OCI-LY7 (cell line): Measurements from ENCODE around the gene FOLR2. TPM values are rescaled to one million over a fixed set of nuclear protein-coding genes. Genes with fewer than 3 reads are reported as not detected.

Source experiments
- BruUV-seq: library from RNA; stranded (reverse); fragments of 400-500 nt; replicated peaks from 2 replicates; lab custom pipeline; 2021; lab: Mats Ljungman, UMichigan
- CTCF ChIA-PET: fragments of 300-600 bp; sonication (Branson Sonifier 250); formaldehyde crosslinking; loops from one replicate; lab custom pipeline; 2022; ENCODE audit warnings: antibody characterized with exemption; ENCODE audit not compliant: unreplicated experiment; lab: Charles Lee
- POLR2A ChIA-PET: fragments of 300-600 bp; sonication (Branson Sonifier 250); formaldehyde crosslinking; loops from one replicate; lab custom pipeline; 2022; ENCODE audit warnings: antibody characterized with exemption; lab: Charles Lee
- DNase-seq: peaks from one replicate; pipeline ENCODE4 v3.0.0-alpha.2; 2015; ENCODE audit warnings: low spot score
- H2AFZ ChIP-seq: fragments of 200-600 bp; sonication (generic), shearing (Covaris generic); 2 replicates; pipeline ENCODE4 v1.6.1; 2014; ENCODE audit warnings: mild to moderate bottlenecking, antibody characterized with exemption, low read length, moderate library complexity
- H3K27ac ChIP-seq: fragments of 200-600 bp; sonication (generic); 2 replicates; pipeline ENCODE4 v1.5.1; 2014; ENCODE audit warnings: mixed run types, low read depth, mild to moderate bottlenecking, moderate library complexity, low read length, inconsistent platforms; ENCODE audit not compliant: poor library complexity, severe bottlenecking
- H3K36me3 ChIP-seq: fragments of 200-600 bp; sonication (generic); 2 replicates; pipeline ENCODE4 v1.6.1; 2014; ENCODE audit warnings: mild to moderate bottlenecking, antibody characterized with exemption, low read length, moderate library complexity, mixed read lengths; ENCODE audit not compliant: insufficient read depth
- H3K4me1 ChIP-seq: fragments of 200-600 bp; sonication (generic); 2 replicates; pipeline ENCODE4 v1.5.1; 2014; ENCODE audit warnings: mild to moderate bottlenecking, low read length; ENCODE audit not compliant: insufficient read depth, poor library complexity, severe bottlenecking
- H3K4me2 ChIP-seq: fragments of 200-600 bp; sonication (generic); 2 replicates; pipeline ENCODE4 v1.6.1; 2014; ENCODE audit warnings: mild to moderate bottlenecking, low read length
- H3K4me3 ChIP-seq: fragments of 200-600 bp; sonication (generic); 2 replicates; pipeline ENCODE4 v1.5.1; 2014; ENCODE audit warnings: mild to moderate bottlenecking, low read depth, low read length; ENCODE audit not compliant: poor library complexity, severe bottlenecking
- H3K79me2 ChIP-seq: fragments of 200-600 bp; sonication (generic); 2 replicates; pipeline ENCODE4 v1.6.1; 2016; ENCODE audit warnings: low read depth, mild to moderate bottlenecking, low read length, moderate library complexity, mixed read lengths; ENCODE audit not compliant: insufficient read depth
- H3K9me2 ChIP-seq: fragments of 200-600 bp; sonication (generic); 2 replicates; pipeline ENCODE4 v1.6.1; 2016; ENCODE audit warnings: mild to moderate bottlenecking, low read length, mixed read lengths; ENCODE audit not compliant: insufficient read depth
- H3K9me3 ChIP-seq: fragments of 200-600 bp; sonication (generic); 2 replicates; pipeline ENCODE4 v1.6.1; 2014; ENCODE audit warnings: mild to moderate bottlenecking, mixed run types, low read length, mixed read lengths
- H4K20me1 ChIP-seq: fragments of 200-600 bp; sonication (generic); 2 replicates; pipeline ENCODE4 v1.6.1; 2014; ENCODE audit warnings: mild to moderate bottlenecking, antibody characterized with exemption, low read length, moderate library complexity, mixed read lengths; ENCODE audit not compliant: insufficient read depth
- CTCF ChIP-seq: fragments of 200-600 bp; sonication (generic); conservative IDR thresholded peaks from 2 replicates; pipeline ENCODE4 v1.5.1; 2014; ENCODE audit warnings: mild to moderate bottlenecking, antibody characterized with exemption, low read length, moderate library complexity, mixed read lengths
- EZH2phosphoT487 ChIP-seq: fragments of 200-600 bp; sonication (generic); IDR thresholded peaks from 2 replicates; pipeline ENCODE4 v1.6.1; 2018; ENCODE audit warnings: low read depth, borderline replicate concordance, mild to moderate bottlenecking, mixed run types, antibody characterized with exemption, low read length, moderate library complexity, mixed read lengths
- intact Hi-C: fragments of 100-400 bp; cut with micrococcal nuclease; formaldehyde crosslinking; loops from one replicate; pipeline ENCODE4 v1.10.0; 2022; ENCODE audit not compliant: unreplicated experiment
- total RNA-seq, 2 experiments: library from RNA; depleted of rRNA in 1 of 2; stranded (reverse); fragments of >200 nt in 1 of 2; shearing (Covaris generic) in 1 of 2; gene quantifications; 2 replicates each; pipeline ENCODE4 v1.2.3, GENCODE V29; 2014 to 2022

Gene FOLR2
- total RNA-seq, 2 experiments from 2014 or later: 12.8 to 14.4 TPM

GRCh38 chr11:72218251-72218745 lies 1.7 kb downstream of the FOLR2 start:
- intact Hi-C loops: no loop called here
- no peak overlapping the region for H3K4me2 ChIP-seq
- peaks cover 10% of the 10 kb centered on the region; the same call in 1 of the 2 replicates for H3K79me2 ChIP-seq
- H3K36me3 ChIP-seq: no peaks in the 10 kb centered on the region
- POLR2A ChIA-PET: no interaction called here
- CTCF ChIA-PET: no interaction called here
- no peak overlapping the region for H2AFZ ChIP-seq
- no peak for TF ChIP-seq EZH2phosphoT487
- no TSS peak for BruUV-seq
- H3K4me3 ChIP-seq: no peak overlapping the region
- no peaks in the 10 kb centered on the region for H3K9me2 ChIP-seq
- H4K20me1 ChIP-seq: no peaks in the 10 kb centered on the region
- no peak overlapping the region for H3K27ac ChIP-seq
- no peak for DNase-seq
- H3K9me3 ChIP-seq: 0 out of 2 replicates have a peak, but pooled peaks cover 6% of the 10 kb centered on the region
- H3K4me1 ChIP-seq: peaks cover 33% of the 10 kb centered on the region

DNA sequence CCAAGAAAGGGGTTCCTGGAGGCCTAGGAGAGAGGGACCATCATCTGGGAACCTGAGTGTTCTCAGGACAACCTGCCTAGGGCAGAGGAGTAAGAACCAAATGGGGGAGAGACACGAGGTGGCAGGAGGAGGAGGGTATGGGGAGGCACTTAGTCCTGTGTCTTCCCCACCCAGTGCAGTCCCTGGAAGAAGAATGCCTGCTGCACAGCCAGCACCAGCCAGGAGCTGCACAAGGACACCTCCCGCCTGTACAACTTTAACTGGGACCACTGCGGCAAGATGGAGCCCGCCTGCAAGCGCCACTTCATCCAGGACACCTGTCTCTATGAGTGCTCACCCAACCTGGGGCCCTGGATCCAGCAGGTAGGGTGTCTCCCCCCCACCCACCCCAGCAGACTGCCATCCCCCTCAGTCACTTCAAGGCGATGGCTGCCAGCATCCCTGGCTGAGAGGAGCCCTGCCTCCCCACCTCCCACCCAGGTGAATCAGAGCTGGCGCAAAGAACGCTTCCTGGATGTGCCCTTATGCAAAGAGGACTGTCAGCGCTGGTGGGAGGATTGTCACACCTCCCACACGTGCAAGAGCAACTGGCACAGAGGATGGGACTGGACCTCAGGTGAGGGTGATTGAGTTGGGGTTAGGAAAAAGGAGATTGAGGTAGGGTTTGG lies 4.2 kb downstream of the FOLR2 start:
- peaks cover 38% of the 10 kb centered on the region for H3K4me1 ChIP-seq
- peak; percentile 65 for DNase-seq
- H3K79me2 ChIP-seq: peaks cover 24% of the 10 kb centered on the region; the same call in 1 of the 2 replicates
- peak overlapping the region; percentile 84 for H2AFZ ChIP-seq
- H3K9me2 ChIP-seq: no peaks in the 10 kb centered on the region
- H4K20me1 ChIP-seq: no peaks in the 10 kb centered on the region
- ChIA-PET CTCF (interaction anchor here (0.6 kb wide), 2 partner anchors 10 to 565 kb away, joined by 3 read pairs; no protein-coding TSS in a partner anchor), POLR2A (interaction anchor here (1.3 kb wide), 1 partner anchor 13 kb away, joined by 4 read pairs; no protein-coding TSS in a partner anchor)
- no peaks in the 10 kb centered on the region for H3K36me3 ChIP-seq
- peak overlapping the region; percentile 77 for H3K4me3 ChIP-seq
- no TSS peak for BruUV-seq
- no peaks in the 10 kb centered on the region for H3K9me3 ChIP-seq
- H3K4me2 ChIP-seq: peak overlapping the region; percentile 91
- TF ChIP-seq CTCF: no peak
- TF ChIP-seq EZH2phosphoT487: no peak
- intact Hi-C loops: loop anchor here (5.0 kb wide), 3 partner anchors 211 to 931 kb away; partner anchors contain the start of gene CLPB
- peak overlapping the region; percentile 91 for H3K27ac ChIP-seq

- H3K9me2 ChIP-seq: no peaks in the 10 kb centered on the region
- peaks cover 44% of the 10 kb centered on the region for H3K4me1 ChIP-seq
- H3K27ac ChIP-seq: peak overlapping the region; percentile 91
- H2AFZ ChIP-seq: peak overlapping the region; percentile 84
- H3K4me2 ChIP-seq: peak overlapping the region; percentile 91
- no peak for TF ChIP-seq CTCF
- no peak for TF ChIP-seq EZH2phosphoT487
- BruUV-seq: TSS peak; percentile 88
- POLR2A ChIA-PET: interaction anchor here (0.8 to 1.3 kb wide), 3 partner anchors 10 to 15 kb away, joined by 3 to 4 read pairs (median 4); no protein-coding TSS in a partner anchor
- peak; percentile 65 for DNase-seq
- H3K9me3 ChIP-seq: no peaks in the 10 kb centered on the region
- peaks cover 26% of the 10 kb centered on the region; the same call in 1 of the 2 replicates for H3K79me2 ChIP-seq
- CTCF ChIA-PET: interaction anchor here (0.6 kb wide), 2 partner anchors 11 to 565 kb away, joined by 3 read pairs; no protein-coding TSS in a partner anchor
- H3K36me3 ChIP-seq: 0 out of 2 replicates have a peak, but pooled peaks cover 3% of the 10 kb centered on the region
- peak overlapping the region; percentile 77 for H3K4me3 ChIP-seq
- no peaks in the 10 kb centered on the region for H4K20me1 ChIP-seq
- intact Hi-C loops: loop anchor here (5.0 kb wide), 3 partner anchors 211 to 931 kb away; partner anchors contain the start of gene CLPB
Measured at GRCh38 chr11:72221386-72222075, 4.9 kb downstream of the FOLR2 start.
